Omental fat pad (tissue), 4 donors: ENCODE data around the gene RPP30. TPM values are rescaled to one million over a fixed set of nuclear protein-coding genes. Genes with fewer than 3 reads are reported as not detected.

Source experiments
- ATAC-seq: fragments of 150-250 bp; one replicate; pipeline ENCODE4 v1.9.1; 2016; ENCODE audit warnings: mild to moderate bottlenecking, moderate library complexity; ENCODE audit not compliant: low FRiP score
- DNase-seq: peaks from one replicate; pipeline ENCODE4 v3.0.0-alpha.2; 2019; ENCODE audit warnings: low spot score
- CTCF ChIP-seq, 3 donors: fragments of 450-650 bp; IDR thresholded peaks; one replicate each; pipeline ENCODE4 v1.5.1; 2016 to 2017; ENCODE audit warnings: antibody characterized with exemption in 3 of 3, mild to moderate bottlenecking in 3 of 3, moderate library complexity in 2 of 3
- total RNA-seq, 4 donors: library from RNA; depleted of rRNA; stranded (reverse); fragments of >200 nt; gene quantifications; one replicate each; pipeline ENCODE4 v1.1.0, GENCODE V29; 2016

Gene RPP30
- total RNA-seq, 4 donors from 2014 or later = 23.1 to 29.9 (median 26.6) TPM

GRCh38 chr10:90857635-90858460 lies 13.9 kb upstream of the RPP30 start, which contains the start of gene HTR7:
Gene HTR7 (minus strand): TSS chr10:90858039. CDS start chr10:90857671, 368 bp downstream.
- DNase-seq = peak; percentile 34
- ATAC-seq = peak; percentile 92
- peak in 2 of 3 donors; percentile 23 to 25 for TF ChIP-seq CTCF (IDR thresholded peaks at IDR 0.05)

- DNase-seq = no peak
- peak; percentile 5 for ATAC-seq
Observed at GRCh38 chr10:90858461-90858968, 13.3 kb upstream of the RPP30 start.

DNA sequence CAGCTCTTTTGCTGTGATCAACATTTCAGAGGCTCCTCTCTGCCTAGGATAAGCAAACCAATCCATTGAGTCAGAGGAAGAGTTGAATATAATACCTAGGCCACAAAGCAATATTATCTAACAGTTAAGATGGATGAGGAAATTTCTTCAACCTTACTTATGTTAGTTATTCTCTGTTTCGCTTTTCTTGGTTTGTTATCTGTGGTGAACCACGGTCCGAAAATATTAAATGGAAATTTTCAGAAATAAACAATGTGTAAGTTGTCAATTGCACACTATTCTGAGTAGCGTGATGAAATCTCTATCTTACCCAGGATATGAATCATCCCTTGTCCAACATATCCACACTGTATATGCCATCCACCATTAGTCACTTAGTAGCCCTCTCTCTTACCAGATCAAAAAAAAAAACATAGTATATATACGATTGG lies 12.4 kb upstream of the RPP30 start:
- ATAC-seq (no peak), DNase-seq (no peak)
- no peak for TF ChIP-seq CTCF (IDR thresholded peaks at IDR 0.05)

More at GRCh38 chr10:90858461-90858968, 13.3 kb upstream of the RPP30 start:
- TF ChIP-seq CTCF (IDR thresholded peaks at IDR 0.05) = no peak

- no peak for ATAC-seq
- DNase-seq = no peak
- TF ChIP-seq CTCF (IDR thresholded peaks at IDR 0.05) = no peak
Observed at GRCh38 chr10:90860790-90861189, 11.0 kb upstream of the RPP30 start.

GRCh38 chr10:90862908-90863514 lies 8.8 kb upstream of the RPP30 start:
- no peak for DNase-seq
- no peak for ATAC-seq
- TF ChIP-seq CTCF (IDR thresholded peaks at IDR 0.05) = peak in 1 of 3 donors; percentile 10

- no peak for TF ChIP-seq CTCF (IDR thresholded peaks at IDR 0.05)
- ATAC-seq (no peak), DNase-seq (no peak)
Observed at GRCh38 chr10:90865401-90865800, 6.4 kb upstream of the RPP30 start.
